ENCODE measurements around the gene GDF7. TPM values are rescaled to one million over a fixed set of nuclear protein-coding genes. Genes with fewer than 3 reads are reported as not detected.
"Not testable (repeated sequence)": the region's sequence is repeated elsewhere in the genome, so short reads cannot be mapped to it uniquely, and the experiment has no call there.

The GDF7 gene
- total RNA-seq, 6 experiments from 2014 or later, result 0.95 to 5.0 (median 2.9) TPM

- ATAC-seq (no peak), DNase-seq (no peak)
- H3K9me3 ChIP-seq, result no peaks in the 10 kb centered on the region
- H3K4me1 ChIP-seq, result no peaks in the 10 kb centered on the region
- H3K27ac ChIP-seq, result no peak overlapping the region
- no peaks in the 10 kb centered on the region for H3K27me3 ChIP-seq
- intact Hi-C loops (cut with DNase I), result no loop called here
- H3K4me3 ChIP-seq, result no peak overlapping the region
- TF ChIP-seq POLR2A (IDR thresholded peaks at IDR 0.05), result no peak
- no peak for TF ChIP-seq CTCF (IDR thresholded peaks at IDR 0.05)
- no peaks in the 10 kb centered on the region for H3K36me3 ChIP-seq
- 100% methylated on average over 2 of the region's 2 CpGs for WGBS (ENCODE audit: insufficient coverage, low coverage, low lambda C conversion rate, missing lambda C conversion rate)
Measured at GRCh38 chr2:20706217-20706616, 39.3 kb downstream of the GDF7 start.

GRCh38 chr2:20706786-20707185 is 39.8 kb downstream of the GDF7 start:
- DNase-seq (no peak), ATAC-seq (no peak)
- Histone ChIP-seq H3K4me3 (no peak overlapping the region), H3K4me1 (no peaks in the 10 kb centered on the region), H3K27ac (no peak overlapping the region), H3K27me3 (no peaks in the 10 kb centered on the region), H3K36me3 (no peaks in the 10 kb centered on the region), H3K9me3 (no peaks in the 10 kb centered on the region)
- 67% methylated on average over 3 of the region's 3 CpGs for WGBS (ENCODE audit: insufficient coverage, low coverage, low lambda C conversion rate, missing lambda C conversion rate)
- no peak for TF ChIP-seq CTCF (IDR thresholded peaks at IDR 0.05)
- TF ChIP-seq POLR2A (IDR thresholded peaks at IDR 0.05), result no peak
- intact Hi-C loops (cut with DNase I), result no loop called here

GRCh38 chr2:20707601-20708000 is 40.7 kb downstream of the GDF7 start:
- 79% methylated on average over 3 of the region's 4 CpGs for WGBS (ENCODE audit: insufficient coverage, low coverage, low lambda C conversion rate, missing lambda C conversion rate)
- H3K9me3 ChIP-seq, result no peaks in the 10 kb centered on the region
- H3K27ac ChIP-seq, result no peak overlapping the region
- TF ChIP-seq POLR2A (IDR thresholded peaks at IDR 0.05) (no peak), CTCF (IDR thresholded peaks at IDR 0.05) (no peak)
- no peaks in the 10 kb centered on the region for H3K27me3 ChIP-seq
- H3K4me3 ChIP-seq, result no peak overlapping the region
- intact Hi-C loops (cut with DNase I), result no loop called here
- no peaks in the 10 kb centered on the region for H3K4me1 ChIP-seq
- ATAC-seq (no peak), DNase-seq (no peak)
- H3K36me3 ChIP-seq, result no peaks in the 10 kb centered on the region

GRCh38 chr2:20711641-20712040 is 44.7 kb downstream of the GDF7 start:
- ATAC-seq, DNase-seq: not testable (repeated sequence)
- WGBS (ENCODE audit: insufficient coverage, low coverage, low lambda C conversion rate, missing lambda C conversion rate), result no CpG with 5 or more reads among the region's 7 CpGs

DNA sequence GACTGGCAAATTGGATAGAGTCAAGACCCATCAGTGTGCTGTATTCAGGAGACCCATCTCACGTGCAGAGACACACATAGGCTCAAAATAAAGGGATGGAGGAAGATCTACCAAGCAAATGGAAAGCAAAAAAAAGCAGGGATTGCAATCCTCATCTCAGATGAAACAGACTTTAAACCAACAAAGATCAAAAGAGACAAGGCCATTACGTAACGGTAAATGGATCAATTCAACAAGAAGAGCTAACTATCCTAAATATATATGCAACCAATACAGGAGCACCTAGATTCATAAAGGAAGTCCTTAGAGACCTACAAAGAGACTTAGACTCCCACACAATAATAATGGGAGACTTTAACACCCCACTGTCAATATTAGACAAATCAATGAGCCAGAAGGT is 46.6 kb downstream of the GDF7 start:
- intact Hi-C loops (cut with DNase I), result not testable (repeated sequence)

More at GRCh38 chr2:20711641-20712040, 44.7 kb downstream of the GDF7 start:
- intact Hi-C loops (cut with DNase I); H3K36me3 ChIP-seq; H3K9me3 ChIP-seq; H3K27ac ChIP-seq; H3K4me3 ChIP-seq; H3K4me1 ChIP-seq; H3K27me3 ChIP-seq: not testable (repeated sequence)

DNA sequence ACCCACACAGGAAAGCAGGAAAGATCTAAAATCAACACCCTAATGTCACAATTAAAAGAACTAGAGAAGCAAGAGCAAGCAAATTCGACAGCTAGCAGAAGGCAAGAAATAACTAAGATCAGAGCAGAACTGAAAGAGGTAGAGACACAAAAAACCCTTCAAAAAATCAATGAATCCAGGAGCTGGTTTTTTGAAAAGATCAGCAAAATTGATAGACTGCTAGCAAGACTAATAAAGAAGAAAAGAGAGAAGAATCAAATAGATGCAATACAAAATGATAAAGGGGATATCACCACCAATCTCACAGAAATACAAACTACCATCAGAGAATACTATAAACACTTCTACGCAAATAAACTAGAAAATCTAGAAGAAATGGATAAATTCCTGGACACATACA is 47.5 kb downstream of the GDF7 start:
- H3K9me3 ChIP-seq; H3K36me3 ChIP-seq; H3K27me3 ChIP-seq; ATAC-seq; H3K4me3 ChIP-seq; DNase-seq; intact Hi-C loops (cut with DNase I); H3K4me1 ChIP-seq; H3K27ac ChIP-seq: not testable (repeated sequence)
- WGBS (ENCODE audit: insufficient coverage, low coverage, low lambda C conversion rate, missing lambda C conversion rate), result 88% methylated on average over 2 of the region's 2 CpGs

More for the DNA sequence above, 46.6 kb downstream of the GDF7 start:
- not testable (repeated sequence) for H3K9me3 ChIP-seq, H3K27me3 ChIP-seq, ATAC-seq, H3K4me3 ChIP-seq, H3K27ac ChIP-seq, H3K4me1 ChIP-seq, H3K36me3 ChIP-seq, DNase-seq
- WGBS (ENCODE audit: insufficient coverage, low coverage, low lambda C conversion rate, missing lambda C conversion rate), result 70% methylated on average over 3 of the region's 3 CpGs

DNA sequence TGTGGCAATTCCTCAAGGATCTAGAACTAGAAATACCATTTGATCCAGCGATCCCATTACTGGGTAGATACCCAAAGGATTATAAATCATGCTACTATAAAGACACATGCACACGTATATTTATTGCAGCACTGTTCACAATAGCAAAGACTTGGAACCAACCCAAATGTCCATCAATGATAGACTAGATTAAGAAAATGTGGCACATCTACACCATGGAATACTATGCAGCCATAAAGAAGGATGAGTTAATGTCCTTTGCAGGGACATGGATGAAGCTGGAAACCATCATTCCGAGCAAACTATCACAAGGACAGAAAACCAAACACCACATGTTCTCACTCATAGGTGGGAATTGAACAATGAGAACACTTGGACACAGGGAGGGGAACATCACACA is 49.2 kb downstream of the GDF7 start:
- H3K4me1 ChIP-seq; DNase-seq; H3K9me3 ChIP-seq; H3K27ac ChIP-seq; H3K4me3 ChIP-seq; H3K36me3 ChIP-seq; ATAC-seq; H3K27me3 ChIP-seq; intact Hi-C loops (cut with DNase I): not testable (repeated sequence)
- WGBS (ENCODE audit: insufficient coverage, low coverage, low lambda C conversion rate, missing lambda C conversion rate), result 92% methylated on average over 3 of the region's 3 CpGs

All from right lobe of liver (tissue), 6 donors.